ENCODE results near the gene TPRG1L. TPM values are rescaled to one million over a fixed set of nuclear protein-coding genes. Genes with fewer than 3 reads are reported as not detected.

TPRG1L gene
- total RNA-seq, 4 donors from 2014 or later: 36.8 to 55.3 (median 50.3) TPM

GRCh38 chr1:3658231-3658615 is 33.4 kb downstream of the TPRG1L start:
- 66% methylated on average over 14 of the region's 14 CpGs for WGBS

GRCh38 chr1:3659093-3659492 is 34.3 kb downstream of the TPRG1L start:
- Histone ChIP-seq H3K4me1 (no peaks in the 10 kb centered on the region), H3K36me3 (no peaks in the 10 kb centered on the region), H3K27me3 (peaks cover 0 to 72% (median 8%) of the 10 kb centered on the region in 4 donors), H3K9me3 (no peaks in the 10 kb centered on the region), H3K4me3 (no peak overlapping the region), H3K27ac (replicated peaks in 1 of 4) (no peak overlapping the region)
- intact Hi-C loops (cut with DNase I): no loop called here
- 95% methylated on average over 15 of the region's 15 CpGs for WGBS
- TF ChIP-seq CTCF (IDR thresholded peaks at IDR 0.05) (no peak), EP300 (IDR thresholded peaks at IDR 0.05) (no peak), POLR2AphosphoS5 (IDR thresholded peaks at IDR 0.05) (no peak), POLR2A (IDR thresholded peaks at IDR 0.05; ENCODE audit: low read depth) (no peak)
- no peak for DNase-seq (ENCODE audit: extremely low spot score)

More at GRCh38 chr1:3658231-3658615, 33.4 kb downstream of the TPRG1L start:
- DNase-seq (ENCODE audit: extremely low spot score): no peak
- Histone ChIP-seq H3K4me1 (peaks cover 0 to 2% (median 0%) of the 10 kb centered on the region in 4 donors), H3K27ac (replicated peaks in 1 of 4) (no peak overlapping the region), H3K27me3 (peaks cover 0 to 74% (median 16%) of the 10 kb centered on the region in 4 donors), H3K4me3 (no peak overlapping the region), H3K9me3 (no peaks in the 10 kb centered on the region), H3K36me3 (no peaks in the 10 kb centered on the region)
- TF ChIP-seq POLR2AphosphoS5 (IDR thresholded peaks at IDR 0.05) (no peak), CTCF (IDR thresholded peaks at IDR 0.05) (no peak), POLR2A (IDR thresholded peaks at IDR 0.05; ENCODE audit: low read depth) (no peak), EP300 (IDR thresholded peaks at IDR 0.05) (no peak)
- intact Hi-C loops (cut with DNase I): no loop called here

- H3K27me3 ChIP-seq: peaks cover 0 to 64% (median 2%) of the 10 kb centered on the region in 4 donors
- WGBS: 66% methylated on average over 2 of the region's 2 CpGs
Observed at GRCh38 chr1:3660704-3661103, 35.9 kb downstream of the TPRG1L start.

GRCh38 chr1:3661631-3662030 is 36.8 kb downstream of the TPRG1L start:
- Histone ChIP-seq H3K9me3 (no peaks in the 10 kb centered on the region), H3K27ac (replicated peaks in 1 of 4) (no peak overlapping the region), H3K4me1 (no peaks in the 10 kb centered on the region), H3K4me3 (no peak overlapping the region), H3K27me3 (peaks cover 0 to 62% (median 2%) of the 10 kb centered on the region in 4 donors), H3K36me3 (no peaks in the 10 kb centered on the region)
- no peak for TF ChIP-seq POLR2A (IDR thresholded peaks at IDR 0.05; ENCODE audit: low read depth)
- TF ChIP-seq EP300 (IDR thresholded peaks at IDR 0.05): no peak
- TF ChIP-seq POLR2AphosphoS5 (IDR thresholded peaks at IDR 0.05): no peak
- no peak for TF ChIP-seq CTCF (IDR thresholded peaks at IDR 0.05)
- no peak for DNase-seq (ENCODE audit: extremely low spot score)
- WGBS: 95% methylated on average over 4 of the region's 4 CpGs
- intact Hi-C loops (cut with DNase I): no loop called here

More at GRCh38 chr1:3660704-3661103, 35.9 kb downstream of the TPRG1L start:
- no peaks in the 10 kb centered on the region for H3K4me1 ChIP-seq
- no peak for TF ChIP-seq POLR2AphosphoS5 (IDR thresholded peaks at IDR 0.05)
- no peak for TF ChIP-seq POLR2A (IDR thresholded peaks at IDR 0.05; ENCODE audit: low read depth)
- TF ChIP-seq EP300 (IDR thresholded peaks at IDR 0.05): no peak
- no peak for TF ChIP-seq CTCF (IDR thresholded peaks at IDR 0.05)
- intact Hi-C loops (cut with DNase I): no loop called here
- DNase-seq (ENCODE audit: extremely low spot score): no peak
- no peaks in the 10 kb centered on the region for H3K36me3 ChIP-seq
- no peak overlapping the region for H3K4me3 ChIP-seq
- H3K27ac ChIP-seq (replicated peaks in 1 of 4): no peak overlapping the region
- no peaks in the 10 kb centered on the region for H3K9me3 ChIP-seq

- WGBS: 93% methylated on average over 15 of the region's 16 CpGs
Observed at GRCh38 chr1:3662080-3662671, 37.4 kb downstream of the TPRG1L start.

More at GRCh38 chr1:3662080-3662671, 37.4 kb downstream of the TPRG1L start:
- Histone ChIP-seq H3K27ac (replicated peaks in 1 of 4) (no peak overlapping the region), H3K4me3 (no peak overlapping the region), H3K4me1 (no peaks in the 10 kb centered on the region), H3K36me3 (no peaks in the 10 kb centered on the region), H3K27me3 (peaks cover 0 to 62% (median 2%) of the 10 kb centered on the region in 4 donors), H3K9me3 (no peaks in the 10 kb centered on the region)
- TF ChIP-seq EP300 (IDR thresholded peaks at IDR 0.05): no peak
- TF ChIP-seq POLR2AphosphoS5 (IDR thresholded peaks at IDR 0.05): no peak
- TF ChIP-seq CTCF (IDR thresholded peaks at IDR 0.05): no peak
- no peak for TF ChIP-seq POLR2A (IDR thresholded peaks at IDR 0.05; ENCODE audit: low read depth)
- intact Hi-C loops (cut with DNase I): no loop called here
- DNase-seq (ENCODE audit: extremely low spot score): no peak

Data from esophagus muscularis mucosa (tissue), 4 donors.